KOPT-K1 (cell line): ENCODE measurements around the gene NTN5.
"Not testable (repeated sequence)": the region's sequence is repeated elsewhere in the genome, so short reads cannot be mapped to it uniquely, and the experiment has no call there.

ENCODE experiments used
- H3K27ac ChIP-seq: fragments of 200-600 bp; sonication (generic); 2 replicates; pipeline ENCODE4 v1.5.1; 2016; ENCODE audit warnings: antibody characterized with exemption, mild to moderate bottlenecking, low read depth, low read length; ENCODE audit not compliant: poor library complexity, severe bottlenecking
- H3K36me3 ChIP-seq: fragments of 200-600 bp; sonication (generic); 2 replicates; pipeline ENCODE4 v1.5.1; 2017; ENCODE audit warnings: antibody characterized with exemption, mild to moderate bottlenecking, low read length, moderate library complexity; ENCODE audit not compliant: insufficient read depth
- H3K9me3 ChIP-seq: fragments of 200-600 bp; sonication (generic); 2 replicates; pipeline ENCODE4 v1.5.1; 2017; ENCODE audit warnings: antibody characterized with exemption, low read length, mild to moderate bottlenecking; ENCODE audit not compliant: insufficient read depth, poor library complexity, severe bottlenecking

NTN5 gene, protein sequence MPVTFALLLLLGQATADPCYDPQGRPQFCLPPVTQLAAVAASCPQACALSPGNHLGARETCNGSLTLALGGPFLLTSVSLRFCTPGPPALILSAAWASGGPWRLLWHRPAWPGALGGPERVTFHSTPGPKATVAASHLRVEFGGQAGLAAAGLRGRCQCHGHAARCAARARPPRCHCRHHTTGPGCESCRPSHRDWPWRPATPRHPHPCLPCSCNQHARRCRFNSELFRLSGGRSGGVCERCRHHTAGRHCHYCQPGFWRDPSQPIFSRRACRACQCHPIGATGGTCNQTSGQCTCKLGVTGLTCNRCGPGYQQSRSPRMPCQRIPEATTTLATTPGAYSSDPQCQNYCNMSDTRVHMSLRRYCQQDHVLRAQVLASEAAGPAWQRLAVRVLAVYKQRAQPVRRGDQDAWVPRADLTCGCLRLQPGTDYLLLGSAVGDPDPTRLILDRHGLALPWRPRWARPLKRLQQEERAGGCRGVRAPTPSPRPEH

DNA sequence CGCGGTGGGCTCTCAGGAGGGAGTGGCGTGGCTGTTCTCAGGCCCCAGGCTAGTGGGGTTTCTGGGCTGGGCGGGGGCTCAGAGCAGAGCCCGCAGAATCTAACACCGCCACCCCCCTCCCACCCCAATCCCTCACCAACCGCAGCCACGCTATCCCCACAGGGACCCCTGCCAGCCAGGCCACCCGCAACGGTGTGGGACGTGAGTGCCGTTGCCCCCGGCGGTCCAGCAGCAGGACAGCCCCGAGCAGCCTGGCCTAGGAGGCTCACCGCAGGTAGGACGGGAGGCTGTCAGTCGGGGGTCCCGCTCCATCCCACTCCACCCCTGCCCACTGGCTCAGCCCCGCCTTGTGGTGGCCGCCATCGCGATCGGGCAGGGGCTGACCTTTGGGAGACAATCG is at the start of gene NTN5:
NTN5 (minus strand) TSS at position 24 of the 400 bp plus-strand sequence. CDS start 2,031 bp downstream, outside the sequence.
- Histone ChIP-seq H3K36me3 (no peaks in the 10 kb centered on the region), H3K9me3 (no peaks in the 10 kb centered on the region), H3K27ac (no peak within 1 kb of the TSS)

DNA sequence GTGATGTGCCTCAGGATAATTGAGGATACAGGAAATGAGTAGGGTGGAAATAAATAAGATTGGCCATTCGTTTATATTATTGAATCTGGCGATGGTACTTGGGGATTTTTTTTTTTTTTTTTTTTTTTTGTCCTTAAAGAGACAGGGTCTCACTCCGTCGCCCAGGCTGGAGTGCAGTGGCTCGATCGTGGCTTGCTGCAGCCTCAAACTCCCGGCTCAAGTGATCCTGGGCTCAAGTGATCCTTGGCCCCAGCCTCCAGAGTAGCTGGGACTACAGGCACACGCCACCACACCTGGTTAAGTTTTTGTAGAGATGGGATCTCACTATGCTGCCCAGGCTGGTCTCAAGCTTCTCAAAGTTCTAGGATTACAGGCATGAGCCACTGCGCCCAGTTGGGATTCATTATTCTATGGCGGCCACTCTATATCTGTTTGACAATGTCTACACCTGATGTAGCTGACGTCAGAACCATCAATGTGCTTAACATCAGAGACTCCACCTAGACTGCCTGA is 49.4 kb upstream of the NTN5 start:
- H3K36me3 ChIP-seq = no peaks in the 10 kb centered on the region
- H3K27ac ChIP-seq = no peak overlapping the region
- H3K9me3 ChIP-seq = peaks cover 5% of the 10 kb centered on the region

DNA sequence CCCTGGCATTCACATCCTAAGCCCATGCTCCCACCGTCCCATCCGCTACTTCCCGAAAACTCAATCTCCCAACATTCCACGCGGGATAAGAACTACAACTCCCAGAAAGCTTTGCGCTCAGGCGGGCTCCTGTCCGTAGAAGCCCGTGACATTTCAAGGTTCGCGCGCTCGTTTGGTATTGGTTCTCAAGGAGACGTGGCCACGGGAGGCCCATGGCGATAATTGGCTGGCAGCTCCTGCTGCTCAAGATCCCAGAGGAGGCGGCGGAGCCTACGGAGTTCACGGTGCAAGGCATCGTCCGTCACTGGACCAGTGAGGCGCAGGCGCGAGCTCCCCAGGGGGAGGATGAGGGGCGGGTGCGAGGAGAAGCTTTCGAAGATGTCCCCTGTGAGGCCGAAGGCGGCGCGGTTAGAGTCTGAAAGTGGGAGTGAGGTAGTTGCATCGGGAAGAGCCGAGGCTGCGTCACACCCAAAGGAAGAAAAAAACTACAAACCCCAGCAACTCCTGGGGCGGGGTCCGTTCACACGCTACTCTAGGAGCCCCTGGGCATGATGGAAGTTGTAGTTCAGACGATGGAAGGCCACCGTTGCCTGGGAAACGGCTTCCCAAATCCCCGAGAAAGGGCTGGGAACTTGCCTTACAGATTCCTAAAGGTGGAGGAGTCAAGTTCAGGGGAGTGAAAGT is 47.9 kb upstream of the NTN5 start:
- Histone ChIP-seq H3K36me3 (no peaks in the 10 kb centered on the region), H3K9me3 (no peaks in the 10 kb centered on the region), H3K27ac (peak overlapping the region; percentile 79)

DNA sequence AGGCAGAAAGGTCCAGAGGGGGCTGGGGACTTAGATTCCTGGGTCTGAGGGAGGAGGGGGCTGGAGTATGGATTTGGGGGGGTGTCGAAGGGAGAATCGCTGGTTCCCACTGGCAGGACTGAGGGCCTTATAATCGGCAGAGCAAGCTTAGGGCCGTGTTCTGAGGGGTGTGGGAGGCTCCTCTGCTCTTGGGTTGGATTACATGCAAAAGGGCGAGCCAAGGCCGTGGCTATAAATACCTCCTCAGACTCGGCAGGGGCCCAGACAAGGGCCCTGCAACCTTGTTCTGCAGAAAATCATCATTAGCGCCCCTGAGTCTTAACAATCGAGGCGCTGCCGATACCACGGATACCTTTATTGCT is 47.4 kb upstream of the NTN5 start:
- Histone ChIP-seq H3K9me3 (no peaks in the 10 kb centered on the region), H3K36me3 (no peaks in the 10 kb centered on the region), H3K27ac (peak overlapping the region; percentile 79)

DNA sequence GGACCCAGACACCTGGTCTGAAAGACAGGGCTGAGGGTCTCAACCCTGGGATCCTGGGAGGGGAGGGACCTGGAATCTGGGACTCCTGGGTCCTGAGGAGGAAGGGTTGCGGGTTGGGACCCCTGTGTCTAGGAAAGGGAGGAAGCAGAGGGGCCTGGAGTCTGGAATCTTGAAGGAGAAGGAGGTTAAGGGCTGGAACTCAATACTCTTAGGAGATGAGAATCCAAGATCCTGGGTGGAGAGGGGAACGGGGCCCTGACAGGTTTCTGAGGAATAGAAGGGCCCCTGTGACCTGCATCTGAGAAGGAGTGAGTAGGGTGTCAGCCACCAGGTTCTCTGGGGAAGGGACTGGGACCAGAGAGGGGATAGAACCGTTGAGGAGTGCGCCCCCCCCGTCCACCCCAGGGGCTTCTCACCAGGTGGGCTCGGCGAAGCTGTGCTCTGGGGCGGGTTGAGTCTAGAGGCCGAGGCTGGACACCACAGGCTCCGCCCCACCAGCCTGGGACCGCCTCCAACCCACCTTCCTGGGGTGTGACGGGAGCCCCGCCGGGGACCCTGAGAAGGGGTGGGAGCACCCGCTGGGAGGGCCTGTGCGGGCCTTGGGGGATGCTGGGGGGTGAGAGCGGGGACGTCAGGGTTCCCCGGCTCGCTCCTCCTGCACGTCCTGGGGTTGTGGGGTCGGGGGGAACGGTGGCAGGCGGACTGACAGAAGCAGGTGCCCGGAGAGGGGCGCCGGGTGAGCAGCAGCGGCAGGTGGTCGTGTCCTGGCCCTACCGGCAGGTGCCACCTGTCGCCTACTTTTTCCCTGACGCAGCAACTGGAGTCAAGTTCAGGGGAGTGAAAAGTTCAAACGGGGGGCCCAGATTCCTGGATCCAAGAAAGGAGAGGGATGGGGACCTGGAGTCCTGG is 46.7 kb upstream of the NTN5 start, which contains the start of gene MAMSTR:
MAMSTR (minus strand) TSS at position 463 of the 909 bp plus-strand sequence. CDS start 694 bp downstream, outside the sequence.
- Histone ChIP-seq H3K27ac (peak within 1 kb of the TSS; percentile 79), H3K36me3 (no peaks in the 10 kb centered on the region), H3K9me3 (no peaks in the 10 kb centered on the region)

DNA sequence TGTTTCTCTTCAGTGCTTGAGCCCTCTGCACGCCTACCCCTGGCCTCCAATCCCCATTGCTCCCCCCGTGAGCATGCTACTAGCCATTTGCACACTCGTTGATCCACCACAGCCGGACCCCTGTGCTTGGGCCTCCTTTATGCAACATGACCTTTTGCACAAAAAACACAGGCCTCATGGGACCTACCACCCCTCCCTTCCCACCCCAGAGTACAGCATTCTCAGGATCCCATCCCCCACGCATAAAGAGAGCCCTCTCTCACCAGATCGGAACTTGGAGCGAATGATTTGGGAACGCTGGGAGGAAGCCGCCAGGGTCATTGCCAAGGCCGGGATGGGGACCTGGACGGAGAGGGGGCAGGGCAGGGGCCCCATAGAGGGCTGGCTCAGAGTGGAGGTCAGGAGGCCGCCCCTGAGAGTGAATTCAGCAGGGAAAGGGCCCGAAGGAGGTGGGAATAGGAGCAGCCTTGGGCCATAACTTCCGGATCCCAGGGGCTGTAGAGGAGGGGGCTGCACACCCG is 46.0 kb upstream of the NTN5 start:
- no peak overlapping the region for H3K27ac ChIP-seq
- H3K36me3 ChIP-seq = no peaks in the 10 kb centered on the region
- no peaks in the 10 kb centered on the region for H3K9me3 ChIP-seq

DNA sequence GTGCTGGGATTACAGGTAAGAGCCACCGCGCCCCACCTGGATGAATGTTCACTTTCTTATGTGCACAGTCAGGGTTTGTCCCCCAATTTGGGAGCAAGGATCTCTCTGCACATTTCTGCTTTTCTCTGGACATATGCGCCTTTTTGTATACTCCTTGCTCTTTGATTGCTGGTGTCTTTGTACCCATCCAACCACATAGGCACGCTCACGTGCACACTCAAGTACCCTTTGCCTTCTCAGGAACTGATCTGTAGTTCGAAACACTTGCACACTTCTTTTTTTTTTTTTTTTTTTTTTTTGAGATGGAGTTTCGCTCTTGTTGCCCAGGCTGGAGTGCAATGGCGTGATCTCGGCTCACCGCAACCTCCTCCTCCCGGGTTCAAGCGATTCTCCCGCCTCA is 45.3 kb upstream of the NTN5 start:
- H3K36me3 ChIP-seq, H3K9me3 ChIP-seq, H3K27ac ChIP-seq: not testable (repeated sequence)

DNA sequence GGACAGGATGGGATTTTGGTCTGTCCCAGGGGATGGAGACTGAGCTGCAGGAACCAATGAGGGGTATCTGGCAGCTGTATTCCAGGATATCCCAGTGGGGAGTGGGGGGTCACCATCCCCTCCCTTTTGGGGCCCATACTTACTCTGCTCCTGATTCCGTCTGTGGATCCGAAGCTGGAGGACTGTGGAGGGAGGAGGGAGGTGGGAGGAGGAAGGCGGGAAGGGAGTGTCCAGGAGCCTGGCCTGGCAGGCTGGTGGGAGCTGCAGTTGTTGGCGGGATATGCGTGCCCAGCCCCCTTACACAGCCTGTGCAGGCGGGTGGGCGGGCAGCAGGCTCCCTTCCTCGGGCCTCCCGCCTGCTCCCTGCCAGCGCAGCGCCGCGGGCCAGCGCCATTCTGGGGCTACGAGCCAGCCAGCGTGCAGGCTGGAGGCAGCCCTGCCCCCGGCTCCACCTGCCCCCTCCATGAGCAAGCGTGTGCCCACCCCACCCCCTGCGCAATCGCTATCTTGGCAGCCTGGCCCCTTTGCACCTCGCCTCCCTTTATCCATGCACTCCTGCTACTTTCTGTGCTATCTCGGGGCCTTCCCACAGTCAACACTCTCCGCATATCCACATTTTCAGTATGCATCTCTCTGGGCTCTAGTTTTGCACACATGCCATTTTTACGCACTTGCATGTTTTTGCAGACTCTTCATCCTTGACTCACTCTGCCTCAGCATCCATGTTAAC is 43.9 kb upstream of the NTN5 start:
- Histone ChIP-seq H3K27ac (no peak overlapping the region), H3K9me3 (no peaks in the 10 kb centered on the region), H3K36me3 (no peaks in the 10 kb centered on the region)

DNA sequence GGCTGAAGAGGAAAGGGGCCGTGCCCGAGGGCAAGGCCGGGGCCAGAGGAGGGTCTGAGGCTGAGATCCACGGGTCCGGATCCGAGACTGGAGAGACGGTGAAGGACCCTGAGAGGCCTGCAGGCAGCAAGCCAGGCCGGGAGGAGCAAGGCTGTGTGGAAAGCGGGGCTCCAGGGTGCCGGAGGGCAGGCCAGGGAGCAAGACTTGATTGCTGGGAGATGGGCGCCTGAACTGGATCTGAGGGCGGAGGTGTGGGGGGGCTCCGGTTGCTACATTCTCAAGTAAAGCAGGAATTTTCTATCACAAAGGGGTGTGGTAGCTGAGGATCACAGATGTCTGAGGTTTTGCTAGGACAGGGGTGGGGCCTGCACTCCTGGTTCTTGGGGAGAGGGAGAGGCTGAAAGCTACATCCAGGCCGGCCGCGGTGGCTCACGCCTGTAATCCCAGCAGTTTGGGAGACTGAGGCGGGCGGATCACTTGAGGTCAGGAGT is 42.9 kb upstream of the NTN5 start:
- peak overlapping the region; percentile 84 for H3K27ac ChIP-seq

DNA sequence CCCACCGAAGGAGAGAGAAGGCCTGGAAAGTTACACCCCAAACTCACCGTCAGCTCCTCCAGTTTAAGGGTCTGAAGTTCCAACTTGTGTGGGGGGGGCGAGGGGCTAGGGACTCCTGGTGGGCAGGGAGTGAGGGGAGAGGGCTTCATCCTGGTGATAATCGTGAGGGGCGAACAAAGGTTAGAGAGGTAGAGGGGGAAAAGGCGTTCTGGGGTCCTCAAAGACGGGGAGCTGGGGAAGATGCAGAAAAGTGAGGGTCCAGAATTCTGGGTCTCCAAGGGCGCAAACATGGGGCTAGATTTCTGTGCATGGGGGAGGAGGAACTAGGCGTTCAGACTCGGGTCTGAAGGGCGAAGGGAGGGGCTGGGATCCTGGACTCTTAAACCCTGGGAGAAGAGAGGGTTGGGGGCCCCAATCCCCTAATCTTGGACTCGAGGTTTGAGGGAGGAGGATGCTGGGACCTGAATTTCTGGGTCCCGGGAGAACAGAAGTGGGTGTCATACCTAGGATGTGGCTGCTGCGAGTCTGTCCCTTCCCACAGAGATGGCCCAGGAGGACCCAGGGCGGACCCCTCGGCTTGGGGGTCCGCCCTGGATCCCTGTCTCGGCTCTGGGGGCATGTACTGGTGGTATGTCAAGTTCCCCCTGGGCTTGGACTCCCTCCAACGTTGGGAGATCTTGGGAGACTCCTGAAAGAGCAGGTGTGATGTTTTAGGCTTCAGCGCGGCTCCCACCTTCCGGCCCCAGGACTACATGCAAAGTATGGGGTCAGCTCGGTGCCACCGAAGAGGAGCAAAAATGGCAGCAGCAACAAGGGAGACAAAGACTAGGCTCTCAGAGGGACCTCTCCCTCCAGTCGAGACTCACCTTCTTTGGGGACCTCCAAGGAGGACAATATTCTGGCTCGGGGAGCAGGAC is 42.2 kb upstream of the NTN5 start:
- Histone ChIP-seq H3K27ac (peak overlapping the region; percentile 84), H3K36me3 (no peaks in the 10 kb centered on the region), H3K9me3 (peaks cover 4% of the 10 kb centered on the region)

More for the DNA sequence above, 42.9 kb upstream of the NTN5 start:
- peaks cover 4% of the 10 kb centered on the region for H3K9me3 ChIP-seq
- no peaks in the 10 kb centered on the region for H3K36me3 ChIP-seq

DNA sequence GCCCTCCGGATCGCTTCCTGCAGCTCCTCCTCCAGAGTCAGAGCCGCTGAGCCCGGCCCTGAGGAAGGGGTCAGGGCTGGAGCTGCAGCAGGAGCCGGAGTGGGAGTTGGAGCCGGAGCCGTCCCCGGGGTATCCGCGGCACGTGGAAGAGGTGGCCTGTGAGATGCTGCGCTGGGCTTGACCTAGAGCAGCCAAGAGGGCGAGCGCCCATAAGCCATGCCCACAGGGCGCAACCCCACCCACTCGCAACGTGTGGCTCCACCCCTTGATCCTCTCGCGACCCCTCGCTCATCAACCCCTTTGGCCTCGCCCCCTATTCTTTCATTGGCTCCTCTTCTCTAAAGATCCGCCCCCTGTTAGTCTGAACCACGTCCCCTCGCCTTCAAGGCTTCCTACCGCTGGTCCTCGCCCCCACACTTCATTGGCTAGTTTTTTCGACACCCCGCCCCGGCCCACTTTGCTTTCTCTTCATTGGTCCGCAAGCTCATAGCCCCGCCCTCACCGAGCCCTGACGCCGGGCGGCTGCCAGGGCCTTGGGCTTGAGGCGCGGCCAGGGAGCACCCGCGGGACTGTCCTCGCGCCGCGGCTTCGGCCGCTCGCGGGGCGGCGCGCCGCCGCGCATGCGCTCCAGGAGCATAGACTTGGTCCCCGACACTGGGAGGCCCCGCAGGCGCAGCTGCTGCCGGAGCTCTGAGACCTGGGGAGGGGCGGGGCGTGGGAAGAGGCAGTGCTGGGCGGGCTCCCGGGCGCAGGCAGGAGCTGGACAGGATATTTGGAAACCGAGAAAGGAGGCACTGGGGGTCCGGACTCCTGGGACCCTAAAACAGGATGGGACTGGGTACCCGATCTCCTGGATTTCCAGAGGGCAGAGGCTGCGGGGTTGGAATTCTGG is 41.3 kb upstream of the NTN5 start:
- H3K27ac ChIP-seq = peak overlapping the region; percentile 84
- H3K9me3 ChIP-seq = peaks cover 4% of the 10 kb centered on the region

More for the DNA sequence above, 41.3 kb upstream of the NTN5 start:
- no peaks in the 10 kb centered on the region for H3K36me3 ChIP-seq
